Amniotic stem cell (primary cell): ENCODE measurements around the gene ZDHHC14.
"Not testable (repeated sequence)": the region's sequence is repeated elsewhere in the genome, so short reads cannot be mapped to it uniquely, and the experiment has no call there.

Experiments
- DNase-seq: peaks from one replicate; lab custom pipeline; 2025; lab: John Stamatoyannopoulos, UW

Gene ZDHHC14

GRCh38 chr6:157551041-157551832 lies 170.2 kb downstream of the ZDHHC14 start:
- DNase-seq = no peak

- no peak for DNase-seq
Observed at GRCh38 chr6:157552081-157552747, 171.2 kb downstream of the ZDHHC14 start.

DNA sequence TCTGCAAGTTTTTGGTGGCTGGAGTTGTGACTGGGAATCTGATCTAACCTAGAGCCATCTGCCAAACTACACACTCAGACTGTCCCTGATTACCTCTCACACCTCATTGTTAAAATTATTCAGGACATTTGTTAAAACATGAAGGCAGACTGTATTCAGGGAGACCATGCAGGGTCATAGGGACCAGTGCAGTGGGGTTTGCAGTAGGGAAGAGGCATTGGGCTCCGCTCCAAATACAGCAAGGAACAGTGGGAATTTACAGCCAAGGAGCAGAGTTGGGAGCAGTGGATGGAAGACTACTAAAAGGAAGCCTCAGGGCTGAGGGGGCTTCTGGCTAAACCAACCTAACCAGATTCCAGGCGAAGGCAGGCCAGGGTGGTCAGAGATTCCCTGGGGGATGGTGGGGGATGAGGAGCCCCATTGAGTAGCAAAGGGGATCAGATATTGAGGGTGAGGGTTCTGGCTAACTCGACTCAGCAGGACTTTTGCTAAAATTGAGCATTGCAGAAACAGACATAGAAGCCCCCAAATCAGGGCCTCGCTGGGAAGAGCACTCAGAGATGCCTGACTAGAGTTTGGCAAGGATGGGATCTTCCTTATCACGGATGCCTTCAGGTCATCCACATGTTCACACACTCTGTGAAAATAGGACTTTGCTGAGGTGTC lies 172.0 kb downstream of the ZDHHC14 start:
- no peak for DNase-seq

DNA sequence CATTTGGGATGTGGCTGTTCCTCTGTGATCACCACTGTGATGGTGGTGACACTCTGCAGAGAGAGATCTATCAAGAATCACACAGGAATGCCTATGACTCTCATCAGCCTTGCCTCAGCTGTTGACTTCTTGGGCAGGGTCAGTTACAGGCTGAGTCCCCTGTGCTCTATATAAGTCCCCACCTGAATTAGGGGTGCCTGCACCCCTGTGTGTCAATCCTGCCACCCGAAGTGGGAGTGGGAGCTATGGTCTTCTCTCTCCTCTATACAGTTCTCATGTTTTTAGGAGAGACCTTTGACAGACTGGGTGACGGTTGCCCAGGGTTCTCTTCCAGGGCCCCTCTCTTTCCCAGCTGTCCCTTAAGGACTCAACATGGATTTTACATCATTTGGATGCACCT lies 173.8 kb downstream of the ZDHHC14 start:
- no peak for DNase-seq

DNA sequence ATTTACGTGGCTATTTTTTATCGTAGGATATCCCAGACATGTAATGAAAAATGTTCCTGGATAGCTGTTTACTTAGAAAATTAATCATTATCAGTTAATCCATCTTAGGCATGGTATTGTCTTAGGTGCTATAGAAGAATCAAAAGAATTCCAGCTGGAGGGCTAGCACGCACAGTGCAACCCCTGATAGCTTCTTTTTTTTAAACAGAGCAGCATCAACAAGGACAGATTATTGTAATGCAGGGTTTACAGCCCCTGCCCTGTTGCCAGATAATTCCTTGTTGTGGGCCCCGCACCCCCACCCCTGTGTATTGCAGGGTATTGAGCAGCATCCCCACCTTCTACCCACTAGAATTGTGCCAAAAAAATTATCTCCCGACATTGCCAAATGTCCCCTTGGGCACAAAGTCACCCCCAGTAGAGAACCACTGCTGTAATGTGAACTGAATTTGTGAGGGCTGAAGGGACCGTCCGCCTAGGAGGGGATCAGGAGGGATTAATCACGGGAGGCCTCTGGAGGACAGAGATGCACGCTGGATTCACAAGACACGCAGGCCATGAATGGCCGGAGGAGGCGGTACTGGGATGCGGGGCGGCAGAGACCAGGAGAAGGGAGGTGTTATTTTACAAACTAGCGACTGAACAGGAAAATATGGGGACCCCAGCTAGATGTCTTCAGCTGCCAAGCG lies 174.6 kb downstream of the ZDHHC14 start:
- DNase-seq = no peak

DNA sequence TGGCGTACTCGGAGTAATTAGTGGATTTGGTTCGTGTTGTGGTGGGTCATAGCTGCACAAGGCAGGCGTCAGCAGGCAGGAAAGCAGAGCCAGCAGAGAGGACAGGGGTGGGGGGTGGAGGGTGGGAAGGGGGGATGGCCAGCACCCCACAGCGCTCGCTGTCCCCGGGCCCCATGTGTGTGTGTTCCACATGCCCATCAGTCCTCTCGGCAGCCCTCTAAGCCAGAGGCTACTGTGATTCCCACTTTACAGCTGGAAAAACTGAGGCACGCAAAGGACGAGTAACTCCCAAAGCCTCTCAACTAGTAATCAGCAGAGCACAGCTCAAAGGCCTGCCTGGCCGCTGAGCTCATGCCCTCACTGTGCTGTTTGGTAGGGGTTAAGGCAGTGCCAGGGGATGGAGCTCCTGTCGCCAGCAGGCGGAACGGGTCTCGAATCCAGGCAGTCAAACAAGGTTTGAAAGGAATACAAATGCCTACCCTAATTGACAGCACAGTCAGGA lies 175.2 kb downstream of the ZDHHC14 start:
- no peak for DNase-seq

DNA sequence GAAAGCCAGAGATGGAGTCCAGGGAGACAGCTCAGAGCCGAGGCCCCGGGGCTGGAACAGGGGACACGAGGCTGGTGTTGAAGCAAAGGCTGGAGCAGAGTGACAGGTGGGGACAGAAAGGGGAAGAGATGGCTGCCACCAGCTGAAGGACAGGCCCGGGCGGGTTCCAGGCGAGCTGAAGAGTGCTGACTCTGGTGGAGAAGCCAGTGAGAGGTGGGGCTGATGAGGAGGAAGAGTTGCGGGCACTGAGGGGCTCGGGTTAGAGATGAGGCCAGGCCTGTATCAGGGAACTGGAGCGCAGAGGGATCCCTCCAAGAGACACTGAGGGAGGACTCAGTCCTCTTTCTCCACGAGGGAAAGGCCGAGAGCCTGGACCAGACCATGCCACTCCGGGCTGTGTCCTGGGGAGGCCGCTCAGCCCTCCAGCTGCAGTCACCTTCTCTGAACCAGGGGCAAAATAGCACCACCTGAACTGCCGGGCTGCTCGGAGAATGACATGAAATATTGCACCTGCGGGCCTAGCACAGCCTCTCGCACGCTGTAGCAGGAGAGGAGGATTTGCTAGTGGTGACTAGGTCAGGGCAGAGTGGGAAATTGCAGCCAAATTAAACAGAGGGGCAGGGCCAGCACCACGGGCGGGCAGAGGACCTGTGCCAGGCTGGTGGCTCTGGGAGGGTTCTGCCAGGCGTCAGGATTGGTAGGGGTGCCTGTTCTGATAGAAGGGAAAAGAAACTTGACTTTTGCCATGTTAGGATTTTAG lies 175.9 kb downstream of the ZDHHC14 start:
- DNase-seq = no peak

GRCh38 chr6:157557559-157557958 lies 176.6 kb downstream of the ZDHHC14 start:
- no peak for DNase-seq

DNA sequence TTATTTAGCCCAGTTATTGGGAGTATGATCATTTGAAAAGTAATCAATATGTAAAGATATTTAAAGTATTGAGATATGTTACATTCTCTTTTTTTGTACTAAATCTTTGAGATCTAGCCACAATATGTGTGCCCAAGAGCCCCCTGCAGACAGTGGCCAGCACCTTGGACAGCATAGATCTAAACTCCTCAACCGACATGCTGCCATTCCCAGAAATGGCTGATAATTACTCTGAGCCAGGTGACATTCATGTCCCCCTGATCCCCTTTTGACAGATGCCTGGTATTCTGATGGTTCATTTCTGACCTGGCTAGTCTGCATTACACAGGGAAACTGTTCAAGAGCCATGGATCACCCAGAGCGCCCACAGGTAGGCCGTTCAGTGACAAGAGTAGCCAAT lies 177.1 kb downstream of the ZDHHC14 start:
- DNase-seq = no peak

DNA sequence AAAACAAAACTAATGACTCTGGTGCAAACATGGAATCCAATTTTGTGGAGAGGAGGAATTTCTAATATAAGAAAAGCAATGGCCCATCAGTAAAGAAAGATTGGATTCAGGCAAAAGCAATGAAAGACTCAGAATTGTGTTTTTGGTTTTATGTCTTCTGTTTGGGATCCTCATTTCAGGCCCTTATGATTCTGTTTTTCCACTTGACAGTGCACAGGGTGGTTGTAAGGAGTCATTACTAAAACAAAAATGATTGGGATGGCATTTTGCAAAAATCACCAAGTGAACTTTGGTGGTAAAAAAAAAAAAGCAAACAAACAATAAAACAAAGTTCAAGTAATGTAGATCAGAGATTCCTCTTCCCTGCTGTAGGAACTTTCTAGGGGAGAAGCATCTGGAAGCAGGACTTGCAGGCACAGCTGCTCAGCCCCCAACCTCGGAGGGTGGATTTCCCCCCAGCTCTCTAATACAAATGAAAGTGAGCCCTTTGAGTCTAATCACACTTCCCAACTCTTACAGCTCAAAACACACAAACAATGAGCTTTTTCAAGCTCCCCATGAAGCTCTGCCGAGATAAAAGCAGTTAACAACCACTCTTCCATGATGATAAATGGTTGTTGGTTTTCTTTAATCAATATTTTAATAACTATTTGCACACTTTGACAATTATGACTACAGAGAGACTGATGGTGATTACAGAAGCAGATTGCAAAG lies 177.7 kb downstream of the ZDHHC14 start:
- DNase-seq = no peak

DNA sequence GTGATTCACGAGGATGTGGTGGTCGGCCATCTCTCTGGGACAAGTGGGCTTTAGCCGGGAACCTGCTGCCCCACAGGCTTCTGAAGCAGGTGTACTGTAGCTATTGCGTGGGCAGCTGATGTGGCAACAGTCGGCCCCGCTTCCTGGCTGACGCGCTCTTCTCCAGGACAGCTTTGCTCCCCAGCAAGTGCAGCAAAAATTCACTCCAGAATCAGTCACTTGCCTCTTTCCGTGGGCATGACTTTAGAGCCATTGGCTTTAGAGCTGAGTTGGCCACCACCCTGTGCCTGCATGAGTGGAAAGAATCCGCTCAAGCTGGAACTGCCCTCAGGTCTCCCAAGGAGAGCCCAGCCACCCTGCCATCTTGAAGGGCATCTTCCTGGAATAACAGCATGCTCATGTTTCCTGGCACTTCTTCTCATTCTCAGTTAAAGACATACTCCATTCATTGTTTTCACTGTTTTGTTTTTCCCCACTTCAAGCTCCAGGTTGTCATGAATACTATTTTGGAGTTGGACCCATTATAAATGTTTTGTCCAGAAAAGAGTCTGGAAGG lies 178.3 kb downstream of the ZDHHC14 start:
- DNase-seq = no peak

GRCh38 chr6:157560063-157560462 lies 179.1 kb downstream of the ZDHHC14 start:
- not testable (repeated sequence) for DNase-seq

- no peak for DNase-seq
Observed at GRCh38 chr6:157560691-157561413, 179.9 kb downstream of the ZDHHC14 start.

DNA sequence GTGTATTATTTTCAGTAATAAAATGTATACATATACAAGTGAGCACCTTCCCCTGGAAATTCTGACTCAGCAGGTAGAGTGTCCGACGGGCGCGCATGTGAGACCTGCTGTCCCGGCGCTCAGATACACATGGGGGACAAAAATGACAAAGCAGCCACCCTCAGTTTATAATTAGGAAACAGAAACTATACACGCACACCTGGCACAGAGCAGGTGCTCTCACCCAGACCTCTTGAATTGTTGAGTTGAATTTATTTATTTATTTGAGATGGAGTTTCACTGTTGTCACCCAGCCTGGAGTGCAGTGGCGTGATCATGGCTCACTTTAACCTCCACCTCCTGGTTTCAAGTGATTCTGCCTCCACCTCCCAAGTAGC lies 180.4 kb downstream of the ZDHHC14 start:
- no peak for DNase-seq

DNA sequence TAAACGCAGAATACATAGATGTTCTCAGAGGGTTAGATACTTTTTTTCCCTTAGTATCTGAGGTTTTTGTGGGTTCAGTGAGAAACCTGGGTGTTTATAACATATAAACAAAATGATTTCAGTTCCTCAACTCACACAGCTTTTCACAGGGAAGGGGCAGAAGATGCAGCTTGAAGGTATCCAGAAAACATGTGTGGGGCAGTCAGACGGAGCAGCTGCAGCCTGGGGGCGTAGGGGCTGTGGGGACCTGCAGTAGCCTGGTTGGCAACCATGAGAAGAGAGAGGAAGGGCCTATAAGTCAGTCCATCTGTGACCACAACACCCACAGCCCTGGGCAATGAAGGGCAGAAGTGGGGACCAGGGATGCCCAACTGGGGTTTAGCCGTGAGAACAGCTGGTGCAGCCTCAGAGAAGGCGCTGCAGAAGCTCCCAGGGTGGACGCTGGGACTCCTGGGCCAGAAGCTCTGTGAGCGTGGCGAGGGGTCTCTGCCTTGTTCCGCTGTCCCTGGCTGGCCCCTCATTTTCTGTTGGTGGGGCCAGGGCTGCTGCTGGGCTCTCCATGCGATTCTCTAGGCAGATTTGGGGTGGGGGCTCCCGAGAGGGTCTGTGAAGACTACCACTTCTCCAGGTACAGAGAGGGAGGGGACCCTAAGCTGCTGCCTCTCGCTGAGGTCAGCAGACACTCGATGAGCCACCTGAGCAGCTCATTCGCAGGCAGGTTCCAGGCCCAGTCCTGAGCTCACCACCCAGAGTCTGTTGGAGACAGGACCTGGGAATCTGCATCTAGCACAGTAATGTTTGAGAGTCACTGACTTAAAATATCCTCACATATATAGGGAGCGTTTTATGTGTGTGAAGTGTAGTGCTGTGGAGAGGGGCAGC lies 181.2 kb downstream of the ZDHHC14 start:
- DNase-seq = no peak

DNA sequence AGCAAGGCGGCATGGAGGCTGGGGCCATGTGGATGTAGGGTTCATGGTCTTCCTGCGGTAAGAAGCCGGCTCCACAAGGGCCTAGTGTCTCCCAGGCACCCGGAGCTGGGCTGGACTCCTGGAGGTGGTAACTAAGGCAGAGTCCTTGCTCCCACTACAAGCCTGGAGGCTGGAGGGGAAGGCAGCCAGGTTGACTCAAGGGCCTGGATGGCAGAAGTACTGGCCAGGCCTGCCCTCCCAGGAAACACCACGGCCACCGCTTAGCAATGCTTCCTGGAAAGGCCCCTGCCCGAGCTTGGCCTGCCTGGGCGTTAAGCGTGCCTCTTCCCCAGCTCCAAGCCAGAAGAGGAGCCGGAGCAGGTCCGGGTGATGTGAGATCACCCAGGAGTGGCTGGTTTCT lies 182.0 kb downstream of the ZDHHC14 start:
- no peak for DNase-seq

DNA sequence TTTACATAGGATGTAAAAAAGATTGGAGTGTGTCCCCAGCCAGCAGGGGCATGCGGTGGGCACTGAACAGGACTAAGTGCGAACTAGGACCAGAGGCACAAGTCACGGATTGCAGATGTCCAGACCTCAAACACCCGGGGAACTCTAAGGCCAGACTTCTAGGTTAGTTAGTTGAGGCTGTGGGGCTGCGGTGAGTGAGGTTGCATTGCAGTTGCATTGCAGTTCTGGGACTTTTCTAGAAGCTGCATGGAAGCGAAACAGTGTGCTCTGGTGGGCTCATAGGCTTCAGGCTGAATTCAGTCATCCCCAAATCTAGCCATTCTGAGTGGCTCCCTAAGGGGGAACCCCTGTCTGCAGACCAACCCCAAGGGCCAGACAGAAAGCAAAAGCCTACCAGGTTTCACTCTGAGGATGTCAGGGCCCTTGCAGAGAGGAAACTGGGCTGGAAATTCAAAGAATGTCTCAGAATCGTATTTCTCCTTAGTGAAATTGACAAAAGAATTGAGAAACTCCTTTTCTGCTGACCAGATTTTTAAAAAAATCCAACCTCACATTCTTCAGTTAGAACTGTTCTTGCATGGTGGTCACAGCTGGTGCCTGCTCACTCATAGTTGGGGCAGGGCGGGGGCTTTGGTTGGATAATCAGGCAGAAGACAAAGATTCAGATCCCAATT lies 182.8 kb downstream of the ZDHHC14 start:
- no peak for DNase-seq

GRCh38 chr6:157568702-157569101 lies 187.7 kb downstream of the ZDHHC14 start:
- DNase-seq = no peak
